Sigmoid colon (tissue), 4 donors: ENCODE data around the gene MMD.

Experiments used
- POLR2AphosphoS5 ChIP-seq, 4 donors: sonication (generic); formaldehyde crosslinking; IDR thresholded peaks; one replicate each; pipeline ENCODE4 v1.6.1; 2017; ENCODE audit warnings: antibody characterized with exemption in 4 of 4
- TF ChIP-seq, protein P1 (sequence below), 4 experiments: fragments of 450-650 bp in 3 of 4; fragments of 200-600 bp in 1 of 4; IDR thresholded peaks; one replicate each; pipeline ENCODE4 v1.5.1; 2016 to 2019; ENCODE audit warnings: antibody characterized with exemption in 4 of 4, mild to moderate bottlenecking in 3 of 4, moderate library complexity in 2 of 4

DNA sequence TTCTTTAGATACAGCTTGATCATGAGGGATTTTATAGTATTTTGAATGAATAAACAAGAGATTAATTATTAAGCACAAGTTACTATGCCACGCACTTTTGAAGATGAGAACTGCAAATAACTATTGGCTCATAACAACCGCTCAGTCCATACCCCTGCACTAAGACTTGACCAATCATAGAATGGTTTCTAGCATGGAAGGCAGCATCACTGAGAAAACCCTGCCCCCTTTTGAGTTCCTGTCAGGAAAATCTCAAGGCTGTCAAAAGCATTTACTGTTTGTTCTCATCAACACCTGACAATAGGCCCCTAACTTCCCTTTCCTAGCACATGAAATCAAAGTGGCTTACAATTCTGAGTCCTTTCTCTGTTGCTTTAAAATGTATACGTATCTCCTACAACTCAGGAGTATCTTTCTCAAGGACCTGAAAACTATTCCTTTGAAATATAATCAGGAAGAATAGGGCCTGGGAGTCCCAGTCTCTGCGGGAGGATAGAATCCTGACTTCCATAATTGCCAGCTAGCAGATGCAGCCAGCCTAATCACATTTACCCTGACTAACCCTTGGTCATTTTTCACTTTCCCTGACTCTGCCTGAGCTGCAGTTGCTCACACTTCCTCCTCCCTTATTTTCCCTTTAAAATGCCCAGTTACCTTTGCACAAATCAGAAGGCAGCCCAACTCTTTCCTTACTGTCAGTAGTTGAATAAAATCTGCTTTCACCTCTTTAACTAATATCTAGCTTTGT lies 9.1 kb upstream of the MMD start:
- TF ChIP-seq, protein P1, sequence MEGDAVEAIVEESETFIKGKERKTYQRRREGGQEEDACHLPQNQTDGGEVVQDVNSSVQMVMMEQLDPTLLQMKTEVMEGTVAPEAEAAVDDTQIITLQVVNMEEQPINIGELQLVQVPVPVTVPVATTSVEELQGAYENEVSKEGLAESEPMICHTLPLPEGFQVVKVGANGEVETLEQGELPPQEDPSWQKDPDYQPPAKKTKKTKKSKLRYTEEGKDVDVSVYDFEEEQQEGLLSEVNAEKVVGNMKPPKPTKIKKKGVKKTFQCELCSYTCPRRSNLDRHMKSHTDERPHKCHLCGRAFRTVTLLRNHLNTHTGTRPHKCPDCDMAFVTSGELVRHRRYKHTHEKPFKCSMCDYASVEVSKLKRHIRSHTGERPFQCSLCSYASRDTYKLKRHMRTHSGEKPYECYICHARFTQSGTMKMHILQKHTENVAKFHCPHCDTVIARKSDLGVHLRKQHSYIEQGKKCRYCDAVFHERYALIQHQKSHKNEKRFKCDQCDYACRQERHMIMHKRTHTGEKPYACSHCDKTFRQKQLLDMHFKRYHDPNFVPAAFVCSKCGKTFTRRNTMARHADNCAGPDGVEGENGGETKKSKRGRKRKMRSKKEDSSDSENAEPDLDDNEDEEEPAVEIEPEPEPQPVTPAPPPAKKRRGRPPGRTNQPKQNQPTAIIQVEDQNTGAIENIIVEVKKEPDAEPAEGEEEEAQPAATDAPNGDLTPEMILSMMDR (IDR thresholded peaks at IDR 0.05): no peak
- TF ChIP-seq POLR2AphosphoS5 (IDR thresholded peaks at IDR 0.05): no peak
